Right forelimb (tissue), 1 donor: ENCODE results near the gene UBAP2.
"Not testable (repeated sequence)": the region's sequence is repeated elsewhere in the genome, so short reads cannot be mapped to it uniquely, and the experiment has no call there.

ENCODE experiments used
- DNase-seq: peaks from one replicate; pipeline ENCODE4 v3.0.0-alpha.2; 2018

The UBAP2 gene

DNA sequence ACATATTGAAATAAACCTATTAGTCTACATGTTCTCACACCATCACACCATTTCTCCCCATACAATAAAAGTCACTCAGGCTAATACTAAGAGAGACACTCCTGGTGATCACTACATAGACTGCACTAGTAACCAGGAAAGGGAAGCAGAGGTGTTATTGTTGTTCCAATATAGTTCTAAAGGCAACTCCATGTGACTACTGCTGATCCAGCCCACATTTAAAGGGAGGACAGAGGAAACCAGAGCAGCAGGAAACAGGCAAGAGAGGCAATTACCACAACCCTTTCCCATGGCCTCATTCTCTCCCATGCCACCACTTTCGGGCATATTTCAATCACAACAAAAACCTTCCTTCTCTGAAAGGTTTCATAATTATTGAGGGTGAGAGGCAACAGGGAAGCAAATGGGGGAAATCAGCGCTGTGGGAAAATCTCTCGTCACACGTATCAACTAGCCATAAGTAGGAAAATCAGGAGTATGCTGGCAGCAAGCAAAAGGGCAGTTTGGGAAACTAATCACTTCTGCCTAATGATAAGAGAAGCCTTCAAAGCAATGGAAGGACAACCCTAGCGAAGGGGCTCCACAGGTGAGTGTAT is 1.8 kb downstream of the UBAP2 start:
- DNase-seq, result no peak

DNA sequence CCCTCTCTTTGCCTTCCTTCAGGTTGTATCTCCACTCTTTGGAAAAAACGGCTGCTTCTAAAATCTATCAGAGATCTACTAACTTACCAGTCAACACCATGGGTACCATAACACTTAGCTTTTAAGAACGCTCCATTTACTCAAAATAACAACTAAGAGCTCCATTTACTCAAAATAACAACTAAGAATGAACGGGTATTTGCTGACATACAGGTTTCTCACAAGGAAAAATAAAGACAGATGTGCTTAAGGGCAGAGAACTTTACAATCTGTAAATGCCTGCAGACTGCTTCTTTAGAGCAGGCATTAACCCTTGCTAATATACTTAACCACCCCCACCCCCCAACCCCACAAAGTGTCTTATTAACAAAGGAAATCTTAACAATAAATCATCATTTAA is 2.8 kb downstream of the UBAP2 start:
- DNase-seq, result no peak

DNA sequence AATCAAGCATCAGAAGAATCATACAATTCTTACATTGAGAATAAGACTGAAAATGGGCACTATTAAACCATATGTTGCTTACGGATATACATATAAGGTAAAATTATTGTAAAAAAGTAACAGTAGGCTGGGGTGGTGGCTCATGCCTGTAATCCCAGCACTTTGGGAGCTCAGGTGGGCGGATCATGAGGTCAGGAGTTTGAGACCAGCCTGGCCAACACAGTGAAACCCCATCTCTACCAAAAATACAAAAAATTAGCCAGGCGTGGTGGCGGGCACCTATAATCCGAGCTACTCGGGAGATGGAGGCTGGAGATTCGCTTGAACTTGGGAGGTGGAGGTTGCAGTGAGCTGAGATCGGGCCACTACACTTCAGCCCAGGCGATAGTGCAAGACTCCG is 6.6 kb downstream of the UBAP2 start:
- not testable (repeated sequence) for DNase-seq

DNA sequence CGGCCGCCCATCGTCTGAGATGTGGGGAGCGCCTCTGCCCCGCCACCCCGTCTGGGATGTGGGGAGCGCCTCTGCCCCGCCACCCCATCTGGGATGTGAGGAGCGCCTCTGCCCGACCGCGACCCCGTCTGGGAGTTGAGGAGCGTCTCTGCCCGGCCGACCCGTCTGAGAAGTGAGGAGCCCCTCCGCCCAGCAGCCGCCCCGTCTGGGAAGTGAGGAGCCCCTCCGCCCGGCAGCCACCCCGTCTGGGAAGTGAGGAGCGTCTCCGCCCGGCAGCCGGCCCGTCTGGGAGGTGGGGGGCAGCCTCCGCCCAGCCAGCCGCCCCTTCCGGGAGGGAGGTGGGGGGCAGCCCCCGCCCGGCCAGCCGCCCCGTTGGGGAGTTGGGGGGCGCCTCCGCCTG is 9.8 kb downstream of the UBAP2 start:
- not testable (repeated sequence) for DNase-seq

DNA sequence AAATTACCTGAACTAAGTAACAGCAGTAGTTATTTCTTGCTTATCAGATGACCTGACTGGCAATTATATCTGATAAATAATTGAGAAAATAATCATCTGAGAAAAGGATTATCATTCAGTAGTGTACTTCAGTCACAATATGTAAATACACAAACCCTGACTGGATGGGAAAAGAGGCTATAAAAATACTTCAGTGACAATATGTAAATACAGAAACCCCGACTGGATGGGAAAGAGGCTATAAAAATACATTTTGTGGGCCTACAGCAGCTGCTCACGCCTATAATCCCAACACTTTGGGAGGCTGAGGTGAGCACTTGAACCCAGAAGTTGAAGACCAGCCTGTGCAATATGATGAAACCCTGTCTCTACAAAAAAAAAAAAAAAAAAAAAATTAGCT is 11.1 kb downstream of the UBAP2 start:
- DNase-seq, result no peak

DNA sequence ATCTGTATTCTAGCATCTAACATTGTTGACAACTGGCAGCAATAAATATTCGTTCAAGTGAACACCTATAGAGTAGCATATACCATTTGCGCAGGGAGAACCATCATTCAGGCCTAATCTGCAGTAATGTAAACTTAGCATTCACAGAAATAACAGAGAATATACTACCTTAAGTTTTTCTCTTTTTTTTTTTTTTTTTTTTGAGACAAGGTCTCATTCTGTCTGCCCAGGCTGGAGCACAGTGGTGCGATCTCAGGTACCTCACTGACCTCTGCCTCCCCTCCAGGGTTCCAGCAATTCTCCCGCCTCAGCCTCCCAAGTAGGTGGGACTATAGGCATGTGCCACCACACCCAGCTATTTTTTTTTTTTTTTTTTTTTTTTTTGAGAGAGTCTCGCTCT is 12.1 kb downstream of the UBAP2 start:
- DNase-seq, result no peak

DNA sequence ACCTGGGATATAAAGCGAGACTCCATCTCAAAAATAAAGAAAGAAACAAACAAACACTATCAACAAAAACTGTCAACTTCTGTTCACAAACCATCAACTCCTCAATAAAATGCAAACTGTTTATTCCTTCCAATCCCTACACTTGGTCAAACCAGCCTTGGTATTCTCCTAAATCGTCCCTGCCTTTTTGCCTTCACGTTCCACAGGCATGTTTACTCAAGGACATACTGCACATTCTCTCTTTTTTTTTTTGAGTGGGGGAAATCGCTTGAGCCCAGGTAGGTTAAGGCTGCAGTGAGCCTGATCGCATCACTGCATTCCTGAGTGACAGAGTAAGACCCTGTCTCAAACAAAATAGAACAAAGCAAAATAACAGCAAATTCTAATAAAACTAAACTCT is 13.0 kb downstream of the UBAP2 start:
- DNase-seq, result no peak

DNA sequence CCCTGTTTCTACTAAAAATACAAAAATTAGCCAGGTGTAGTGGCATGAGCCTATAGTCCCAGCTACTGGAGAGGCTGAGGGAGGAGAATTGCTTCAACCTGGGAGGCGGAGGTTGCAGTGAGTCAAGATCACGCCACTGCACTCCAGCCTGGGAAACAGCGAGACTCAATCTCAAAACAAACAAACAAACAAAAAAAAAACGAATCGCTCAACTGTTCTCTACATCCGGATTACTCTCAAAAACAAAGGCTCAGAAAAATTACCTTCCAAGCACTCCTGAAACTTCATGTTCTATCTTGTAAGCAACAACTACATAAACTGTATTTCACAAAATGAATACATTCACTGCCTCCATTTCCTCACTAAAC is 14.0 kb downstream of the UBAP2 start:
- no peak for DNase-seq

DNA sequence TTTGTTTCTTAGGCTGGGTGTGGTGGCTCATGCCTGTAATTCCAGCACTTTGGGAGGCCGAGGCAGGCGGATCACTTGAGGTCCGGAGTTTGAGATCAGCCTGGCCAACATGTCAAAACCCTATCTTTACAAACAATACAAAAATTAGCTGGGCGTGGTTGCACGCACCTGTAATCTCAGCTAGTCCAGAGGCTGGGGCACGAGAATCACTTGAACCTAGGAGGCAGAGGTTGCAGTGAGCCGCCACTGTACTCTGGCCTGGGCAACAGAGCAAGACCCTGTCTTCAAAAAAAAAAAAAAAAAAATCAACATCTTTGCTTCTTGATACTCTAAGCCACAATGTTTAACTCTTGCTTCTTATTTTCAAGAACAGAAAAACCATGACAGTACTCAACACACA is 16.1 kb downstream of the UBAP2 start:
- no peak for DNase-seq

DNA sequence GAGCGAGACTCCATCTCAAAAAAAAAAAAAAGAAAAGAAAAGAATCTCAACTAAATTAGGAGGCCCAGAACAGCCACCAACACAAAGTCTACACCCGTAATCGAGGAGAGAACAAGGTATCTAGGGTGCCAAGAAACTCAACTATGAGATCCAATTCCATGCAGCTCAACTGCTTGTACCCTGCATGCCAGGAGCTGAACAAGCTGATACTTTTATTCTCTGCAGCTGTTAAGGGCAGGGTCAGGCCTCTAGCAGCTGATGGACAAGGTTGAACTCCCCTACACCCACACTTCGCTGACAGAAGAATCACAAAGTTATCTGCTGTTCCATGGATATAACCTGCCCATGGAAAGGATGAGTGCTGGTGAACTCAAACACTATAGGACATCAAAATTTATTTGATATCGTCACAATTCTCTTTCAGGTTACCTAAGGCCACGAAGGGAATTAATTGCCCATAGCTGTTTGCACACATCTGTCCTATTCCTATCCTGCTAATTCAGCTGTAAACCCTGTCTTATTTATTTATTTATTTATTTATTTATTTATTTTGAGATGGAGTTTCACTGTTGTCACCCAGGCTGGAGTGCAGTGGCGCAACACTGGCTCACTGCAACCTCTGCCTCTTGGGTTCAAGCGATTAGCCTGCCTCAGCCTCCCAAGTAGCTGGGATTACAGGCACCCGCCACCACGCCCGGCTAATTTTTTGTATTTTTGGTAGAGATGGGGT is 20.7 kb downstream of the UBAP2 start:
- no peak for DNase-seq

DNA sequence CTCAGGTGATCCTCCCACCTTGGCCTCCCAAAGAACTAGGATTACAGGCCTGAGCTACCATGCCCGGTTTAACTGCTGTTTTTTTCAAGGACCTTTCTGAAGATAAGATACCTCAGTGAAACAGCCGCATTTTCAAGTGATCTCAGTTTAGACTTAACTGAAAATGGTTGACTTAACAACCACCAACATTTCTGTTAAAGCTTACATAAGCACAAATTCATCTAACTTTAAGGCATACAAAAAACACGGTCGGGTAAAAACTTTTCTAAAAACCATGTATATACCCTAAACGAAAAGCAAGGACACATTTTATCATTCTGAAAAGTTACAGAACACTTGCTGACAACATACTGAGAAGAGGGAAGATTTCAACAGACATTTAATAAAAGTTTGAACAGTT is 22.9 kb downstream of the UBAP2 start:
- DNase-seq, result no peak

DNA sequence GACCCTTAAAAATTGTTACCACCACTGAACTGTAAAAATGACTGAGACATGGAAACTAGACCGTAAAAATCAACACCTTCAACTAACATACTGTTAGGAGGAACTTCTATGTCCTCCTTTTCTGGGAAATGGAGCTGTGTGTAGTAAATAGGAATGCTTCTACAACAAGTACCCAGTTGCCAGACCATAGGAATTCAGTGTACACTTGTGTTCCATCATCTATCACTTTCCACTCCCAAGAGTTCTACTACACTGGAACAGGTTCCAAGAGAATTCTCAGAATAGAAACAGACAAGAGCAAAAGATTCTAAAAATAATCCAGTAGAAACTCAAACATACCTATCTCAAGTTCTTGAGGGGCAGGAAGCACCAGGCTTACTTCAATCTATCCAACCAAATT is 23.6 kb downstream of the UBAP2 start:
- DNase-seq, result no peak

DNA sequence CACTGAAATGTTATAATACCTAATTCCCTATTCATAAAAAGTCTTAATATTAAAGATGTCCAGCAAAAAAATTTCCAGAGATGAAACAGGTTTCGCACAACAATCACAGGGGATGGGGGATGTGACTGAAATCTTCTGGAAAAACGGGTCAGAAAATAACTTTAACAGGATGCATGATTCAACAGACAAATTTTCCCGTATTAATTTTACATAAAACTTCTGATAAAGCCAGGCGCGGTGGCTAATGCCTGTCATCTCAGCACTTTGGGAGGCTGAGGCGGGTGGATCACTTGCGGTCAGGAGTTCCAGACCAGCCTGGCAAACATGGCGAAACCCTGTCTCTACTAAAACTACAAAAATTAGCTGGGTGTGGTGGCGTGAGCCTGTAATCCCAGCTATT is 24.2 kb downstream of the UBAP2 start:
- not testable (repeated sequence) for DNase-seq

DNA sequence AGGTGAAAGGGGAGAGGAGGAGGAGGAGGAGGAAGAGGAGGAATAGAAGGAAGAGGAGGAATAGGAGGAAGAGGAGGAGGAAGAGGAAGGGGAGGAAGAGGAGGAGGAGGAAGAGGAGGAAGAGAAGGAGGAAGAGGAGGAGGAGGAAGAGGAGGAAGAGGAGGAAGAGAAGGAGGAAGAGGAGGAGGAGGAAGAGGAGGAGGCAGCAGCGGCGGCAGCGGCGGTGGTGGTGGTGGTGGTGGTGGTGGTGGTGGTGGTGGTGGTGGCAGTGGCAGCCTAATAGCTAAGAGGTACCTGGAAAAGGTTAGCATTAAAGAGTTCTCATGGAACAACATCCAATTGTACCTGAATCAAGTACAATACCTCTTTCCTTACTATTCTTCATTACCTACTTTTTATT is 32.5 kb downstream of the UBAP2 start:
- DNase-seq, result no peak

DNA sequence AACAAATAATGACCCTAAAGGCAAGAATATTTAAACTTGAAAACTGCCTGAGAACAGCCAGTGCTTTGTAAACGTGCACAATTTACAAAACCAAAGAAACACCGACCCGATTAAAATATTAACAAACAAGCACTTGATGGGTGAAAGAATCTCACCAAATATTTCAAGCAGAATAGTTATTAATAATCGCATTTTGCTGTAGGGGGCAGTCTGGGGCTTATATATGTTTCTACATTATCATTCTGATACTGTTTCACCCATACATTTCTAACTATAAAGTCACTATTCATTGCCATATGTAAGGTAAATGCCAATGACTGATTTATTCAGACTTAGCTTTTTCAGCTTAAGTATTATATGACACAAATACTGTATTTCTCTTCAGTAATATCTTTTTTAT is 37.7 kb downstream of the UBAP2 start:
- no peak for DNase-seq

DNA sequence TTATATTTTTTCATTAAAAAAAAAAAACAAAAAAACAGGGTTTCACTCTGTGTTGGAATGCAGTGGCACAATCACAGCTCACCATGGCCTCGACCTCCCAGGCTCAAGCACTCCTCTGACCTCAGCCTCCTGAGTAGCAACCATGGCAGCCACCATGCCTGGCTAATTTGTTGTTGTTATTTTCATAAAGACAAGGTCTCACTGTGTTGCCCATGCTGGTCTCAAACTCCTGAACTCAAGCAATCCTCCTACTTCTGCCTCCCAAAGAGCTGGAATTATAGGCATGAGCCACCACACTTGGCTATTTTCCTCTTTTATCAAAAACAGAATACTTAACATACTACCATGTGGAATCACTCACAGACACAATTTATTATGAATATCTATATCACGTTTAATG is 46.7 kb downstream of the UBAP2 start:
- no peak for DNase-seq

DNA sequence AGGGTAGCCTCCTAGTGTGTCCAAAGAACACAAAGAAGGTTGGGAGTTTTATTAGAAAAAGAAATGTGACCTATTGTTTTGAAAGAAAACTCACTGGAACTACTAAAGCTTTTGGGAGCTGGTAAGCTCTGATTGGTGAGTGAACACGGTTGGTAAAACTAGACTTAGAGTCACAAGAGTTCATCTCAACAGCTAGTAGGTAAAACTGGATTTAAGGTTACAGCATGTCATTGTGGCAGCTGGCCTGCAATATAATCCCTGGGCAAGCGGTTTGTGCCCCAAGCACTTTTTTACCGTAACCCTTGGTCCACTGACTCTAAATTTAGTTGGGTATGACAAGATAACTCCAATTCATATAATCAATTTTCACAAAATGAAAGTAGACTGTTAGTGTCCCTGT is 47.4 kb downstream of the UBAP2 start:
- no peak for DNase-seq

DNA sequence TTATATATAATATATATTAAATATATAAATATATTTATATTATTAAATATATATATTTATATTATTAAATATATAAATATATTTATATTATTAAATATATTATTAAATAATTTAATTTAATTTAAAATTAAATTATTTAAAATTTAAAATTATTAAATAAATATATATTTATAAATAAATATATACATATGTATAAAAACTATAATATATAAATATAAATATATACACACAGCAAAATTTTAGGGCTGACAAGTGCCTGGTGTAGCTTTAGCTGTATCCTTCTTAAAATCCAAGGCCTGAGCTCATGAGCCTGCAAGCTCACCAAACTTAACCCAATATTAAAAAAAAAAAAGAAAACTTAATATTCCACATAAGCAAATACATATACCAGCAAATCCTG is 53.2 kb downstream of the UBAP2 start:
- no peak for DNase-seq

DNA sequence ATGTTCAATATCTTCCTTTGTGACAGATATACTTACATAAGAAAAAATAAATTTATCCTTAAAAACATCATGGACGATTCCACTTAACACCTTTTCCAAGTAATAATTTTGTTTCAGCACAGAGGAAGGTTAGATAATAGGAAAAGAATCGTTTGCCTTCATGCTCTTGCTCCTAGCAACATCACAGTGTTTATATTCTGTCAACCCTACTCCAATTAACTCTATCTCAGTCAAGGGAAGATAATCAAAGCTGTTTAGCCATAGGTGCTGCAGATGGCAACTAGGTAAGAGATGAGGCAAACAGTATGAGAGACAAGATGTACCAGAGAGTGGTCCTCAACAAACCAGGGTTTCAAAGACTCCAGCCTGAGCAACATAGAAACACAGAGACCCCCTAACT is 55.6 kb downstream of the UBAP2 start:
- no peak for DNase-seq

DNA sequence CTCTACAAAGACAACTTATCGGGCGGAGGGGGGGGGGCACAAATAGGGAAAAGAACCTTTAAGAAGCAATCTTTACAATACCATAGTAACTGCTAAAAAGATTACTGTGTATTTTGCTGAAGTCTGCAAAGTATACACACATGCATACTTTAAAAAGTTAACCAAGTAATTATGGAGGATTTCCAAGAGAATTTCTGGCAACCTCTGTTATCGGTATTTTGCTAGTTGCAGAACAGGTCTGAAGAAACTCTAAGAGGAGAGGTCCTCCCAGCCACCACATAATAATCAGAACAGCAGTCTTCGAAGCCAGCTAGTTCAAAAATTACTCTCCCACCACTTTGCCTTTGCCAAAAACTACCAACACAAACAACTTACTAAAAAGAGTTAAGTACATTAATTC is 56.1 kb downstream of the UBAP2 start:
- DNase-seq, result no peak

DNA sequence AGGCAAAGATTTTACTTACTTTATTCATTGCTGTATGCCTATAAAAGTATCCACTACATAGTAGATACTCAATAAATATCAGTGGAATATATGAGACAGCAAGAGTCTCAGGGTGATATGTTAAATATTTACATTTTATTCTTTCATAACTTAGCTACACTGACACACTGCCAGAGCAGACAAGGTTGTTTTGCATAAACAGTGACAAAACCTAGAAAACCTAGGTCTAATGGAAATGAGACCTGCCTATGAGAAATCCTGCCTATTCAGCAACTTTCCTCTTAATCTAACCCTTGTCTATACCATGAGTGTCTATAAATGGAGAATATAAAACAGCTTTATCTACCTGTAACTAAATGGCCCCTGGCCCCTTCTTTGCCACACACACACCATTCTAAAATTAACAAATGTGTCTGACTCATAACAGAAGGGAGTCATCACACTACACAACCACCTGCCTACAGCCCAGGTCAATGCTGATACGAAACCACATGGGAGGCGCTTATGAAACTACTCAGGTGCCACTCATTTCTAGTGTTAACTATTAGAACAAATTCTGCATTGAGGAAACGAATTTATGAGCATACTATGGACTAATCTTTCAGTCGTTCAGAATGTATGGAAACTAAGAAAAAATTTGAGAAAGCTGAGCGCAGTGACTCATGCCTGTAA is 60.3 kb downstream of the UBAP2 start:
- no peak for DNase-seq

DNA sequence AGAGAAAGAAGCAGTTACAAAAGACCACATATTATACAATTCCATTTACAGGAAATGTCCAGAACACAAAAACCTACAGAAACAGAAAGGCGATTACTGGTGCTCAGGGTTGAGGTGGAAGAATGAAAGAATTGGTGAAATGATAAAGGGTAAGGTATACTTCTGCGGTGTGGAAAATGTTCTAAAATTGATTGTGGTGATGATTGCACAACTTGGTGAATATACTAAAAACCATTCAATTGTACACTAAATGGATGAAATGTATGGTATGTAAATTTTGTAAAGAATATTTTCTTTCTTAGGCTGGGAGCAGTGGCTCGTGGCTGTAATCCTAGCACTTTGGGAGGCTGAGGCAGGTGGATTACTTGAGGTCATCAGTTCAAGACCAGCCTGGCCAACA is 72.3 kb downstream of the UBAP2 start:
- no peak for DNase-seq

DNA sequence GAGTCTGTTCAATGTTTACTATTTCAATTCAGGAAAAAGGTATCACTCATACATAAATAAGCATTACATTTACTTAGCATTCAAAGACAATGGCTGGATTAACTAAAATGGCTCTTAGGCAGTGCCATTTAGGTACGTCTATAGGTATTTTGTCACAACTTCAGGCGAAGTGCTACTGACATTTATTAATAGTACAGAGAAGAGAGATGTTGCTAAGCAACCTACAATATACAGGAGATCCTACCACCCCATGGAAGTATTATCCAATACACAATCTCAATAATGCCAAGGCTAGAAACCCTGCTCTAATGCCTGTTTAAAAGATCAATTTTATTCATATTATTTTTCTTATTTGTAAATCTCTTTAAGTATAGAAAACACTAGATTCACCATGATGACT is 76.0 kb downstream of the UBAP2 start:
- no peak for DNase-seq

DNA sequence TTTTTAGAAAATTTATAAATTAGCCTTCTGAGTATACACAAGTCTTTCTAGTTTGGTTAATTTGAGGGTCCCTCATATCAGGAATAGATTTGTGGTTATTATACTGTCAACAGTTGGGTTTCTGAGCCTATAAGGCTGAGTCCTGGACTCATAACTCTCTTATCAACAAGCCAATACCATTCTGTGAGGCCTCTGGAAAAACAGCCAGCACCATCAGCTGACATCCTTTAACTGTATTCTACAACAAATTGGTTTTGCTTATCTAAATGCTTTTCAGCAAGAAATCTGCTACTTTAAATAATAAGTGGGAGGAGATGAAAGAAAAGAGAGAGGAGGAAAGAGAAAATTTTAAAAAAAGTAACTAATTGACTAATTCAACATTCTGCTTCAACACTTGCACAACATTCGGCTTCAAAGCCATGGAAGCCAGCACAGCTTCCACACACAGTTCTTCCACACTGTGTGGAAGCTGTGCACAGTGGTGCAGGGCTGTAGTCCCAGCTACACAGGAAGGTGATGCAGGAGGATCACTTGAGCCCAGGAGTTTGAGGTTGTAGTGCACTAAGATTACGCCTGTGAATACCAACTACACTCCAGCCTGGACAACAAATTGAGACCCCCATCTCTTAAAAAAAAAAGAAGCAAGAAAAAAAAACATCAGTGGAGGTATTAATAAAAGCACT is 84.5 kb downstream of the UBAP2 start:
- DNase-seq, result no peak
